Measurements from ENCODE around the gene ARFGAP1. TPM values are rescaled to one million over a fixed set of nuclear protein-coding genes. Genes with fewer than 3 reads are reported as not detected.

The ARFGAP1 gene
- total RNA-seq, 1 donor from 2014 or later: 208 TPM

GRCh38 chr20:63238031-63238430 is 34.6 kb upstream of the ARFGAP1 start:
- H3K36me3 Mint-ChIP-seq: no peaks in the 10 kb centered on the region
- no peak for TF ChIP-seq CTCF (IDR thresholded peaks at IDR 0.05; ENCODE audit: unreplicated experiment)
- no peak overlapping the region for H3K4me3 Mint-ChIP-seq
- H3K27me3 Mint-ChIP-seq (ENCODE audit: low read depth): no peaks in the 10 kb centered on the region
- H3K9me3 Mint-ChIP-seq: no peaks in the 10 kb centered on the region
- H3K4me1 Mint-ChIP-seq: peaks cover 8% of the 10 kb centered on the region
- DNase-seq (ENCODE audit: low spot score in 2 of 2, unreplicated experiment in 2 of 2): no peak
- H3K27ac Mint-ChIP-seq: no peak overlapping the region

DNA sequence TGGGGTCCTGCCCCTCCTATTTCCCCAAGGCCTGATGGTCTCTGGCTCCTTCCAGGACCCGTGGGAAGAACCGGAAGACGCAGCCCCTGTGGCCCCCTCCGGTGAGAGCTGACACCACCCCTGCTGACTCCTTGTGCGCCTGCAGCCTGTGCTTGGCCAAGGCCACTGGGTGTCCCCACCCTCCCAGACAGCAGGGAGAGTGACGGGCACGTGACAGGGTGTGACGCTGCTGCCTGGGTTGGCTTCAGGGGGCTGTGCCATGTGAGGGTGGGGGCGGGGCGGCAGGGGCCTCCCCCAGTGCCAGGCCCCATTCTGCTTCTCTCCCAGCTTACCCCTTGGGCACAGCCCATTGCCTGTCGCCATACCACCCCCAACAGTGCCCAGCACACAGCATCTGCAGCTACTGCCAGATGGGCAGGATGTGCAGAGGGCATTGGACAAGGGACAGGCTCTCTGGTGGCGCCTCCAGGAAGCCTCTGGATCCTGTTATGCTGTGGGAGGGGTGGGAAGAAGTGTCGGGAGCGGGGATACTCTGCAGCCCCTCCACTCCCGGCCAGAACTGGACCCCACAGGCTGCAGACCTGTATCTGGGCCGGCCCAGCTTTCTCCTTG is 34.0 kb upstream of the ARFGAP1 start:
- Mint-ChIP-seq H3K27me3 (ENCODE audit: low read depth) (no peaks in the 10 kb centered on the region), H3K4me1 (peaks cover 8% of the 10 kb centered on the region), H3K36me3 (no peaks in the 10 kb centered on the region), H3K27ac (no peak overlapping the region), H3K9me3 (no peaks in the 10 kb centered on the region), H3K4me3 (no peak overlapping the region)
- no peak for DNase-seq (ENCODE audit: low spot score in 2 of 2, unreplicated experiment in 2 of 2)
- TF ChIP-seq CTCF (IDR thresholded peaks at IDR 0.05; ENCODE audit: unreplicated experiment): no peak

DNA sequence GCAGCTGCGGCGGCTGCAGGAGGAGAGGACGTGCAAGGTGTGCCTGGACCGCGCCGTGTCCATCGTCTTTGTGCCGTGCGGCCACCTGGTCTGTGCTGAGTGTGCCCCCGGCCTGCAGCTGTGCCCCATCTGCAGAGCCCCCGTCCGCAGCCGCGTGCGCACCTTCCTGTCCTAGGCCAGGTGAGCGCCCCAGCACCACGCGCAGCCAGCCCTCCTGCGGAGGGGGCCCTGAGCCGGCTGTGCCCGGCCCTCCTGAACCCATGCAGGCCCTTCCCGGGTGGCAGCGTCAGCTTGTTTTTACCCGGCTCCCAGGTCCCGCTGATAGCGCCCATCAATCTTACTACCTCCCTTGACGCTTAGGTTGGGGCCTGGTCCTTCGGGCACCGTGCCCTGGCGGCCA is 33.2 kb upstream of the ARFGAP1 start:
- H3K9me3 Mint-ChIP-seq: no peaks in the 10 kb centered on the region
- no peak overlapping the region for H3K4me3 Mint-ChIP-seq

DNA sequence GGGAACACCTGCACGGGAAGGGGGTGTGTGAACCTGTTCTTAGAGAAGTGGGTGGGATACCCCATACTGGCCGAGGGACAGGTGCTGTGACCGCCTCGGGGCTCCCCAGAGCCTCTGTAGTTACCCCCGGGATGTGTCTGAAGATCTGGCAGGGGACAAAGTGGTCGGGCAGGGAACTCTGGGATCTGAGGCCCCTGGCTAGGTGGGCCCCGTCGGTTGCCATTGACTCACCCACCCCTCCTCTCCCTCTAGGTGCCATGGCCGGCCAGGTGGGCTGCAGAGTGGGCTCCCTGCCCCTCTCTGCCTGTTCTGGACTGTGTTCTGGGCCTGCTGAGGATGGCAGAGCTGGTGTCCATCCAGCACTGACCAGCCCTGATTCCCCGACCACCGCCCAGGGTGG is 32.6 kb upstream of the ARFGAP1 start:
- no peak for TF ChIP-seq CTCF (IDR thresholded peaks at IDR 0.05; ENCODE audit: unreplicated experiment)
- H3K4me1 Mint-ChIP-seq: peaks cover 4% of the 10 kb centered on the region
- DNase-seq (ENCODE audit: low spot score in 2 of 2, unreplicated experiment in 2 of 2): no peak
- H3K4me3 Mint-ChIP-seq: no peak overlapping the region
- no peaks in the 10 kb centered on the region for H3K36me3 Mint-ChIP-seq
- no peaks in the 10 kb centered on the region for H3K9me3 Mint-ChIP-seq
- no peaks in the 10 kb centered on the region for H3K27me3 Mint-ChIP-seq (ENCODE audit: low read depth)
- no peak overlapping the region for H3K27ac Mint-ChIP-seq

More for the DNA sequence above, 33.2 kb upstream of the ARFGAP1 start:
- Mint-ChIP-seq H3K27me3 (ENCODE audit: low read depth) (no peaks in the 10 kb centered on the region), H3K27ac (no peak overlapping the region), H3K36me3 (no peaks in the 10 kb centered on the region), H3K4me1 (peaks cover 8% of the 10 kb centered on the region)
- no peak for DNase-seq (ENCODE audit: low spot score in 2 of 2, unreplicated experiment in 2 of 2)
- TF ChIP-seq CTCF (IDR thresholded peaks at IDR 0.05; ENCODE audit: unreplicated experiment): no peak

DNA sequence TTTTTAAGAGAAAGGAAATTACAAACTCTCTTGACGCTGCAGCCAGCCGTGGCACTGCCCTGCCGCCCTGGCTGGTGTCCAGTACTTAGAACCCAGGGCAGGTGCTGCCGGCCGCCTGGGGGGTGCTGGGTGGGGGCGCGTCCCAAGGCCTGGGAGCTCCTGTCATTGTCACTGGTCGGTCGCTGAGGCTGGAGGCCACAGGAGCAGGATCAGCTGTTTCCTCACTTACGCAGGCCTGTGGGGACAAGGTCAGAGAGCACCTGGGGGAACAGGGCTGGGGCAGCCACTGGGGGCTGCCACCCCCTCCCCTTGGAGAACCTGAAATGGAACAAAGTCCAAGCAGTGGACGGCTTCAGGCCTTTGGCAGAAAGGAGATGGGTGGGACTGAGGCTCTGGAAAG is 31.3 kb upstream of the ARFGAP1 start:
- no peak for DNase-seq (ENCODE audit: low spot score in 2 of 2, unreplicated experiment in 2 of 2)
- H3K4me3 Mint-ChIP-seq: no peak overlapping the region
- no peak for TF ChIP-seq CTCF (IDR thresholded peaks at IDR 0.05; ENCODE audit: unreplicated experiment)
- H3K9me3 Mint-ChIP-seq: no peaks in the 10 kb centered on the region
- H3K36me3 Mint-ChIP-seq: no peaks in the 10 kb centered on the region
- no peak overlapping the region for H3K27ac Mint-ChIP-seq
- no peaks in the 10 kb centered on the region for H3K4me1 Mint-ChIP-seq
- H3K27me3 Mint-ChIP-seq (ENCODE audit: low read depth): no peaks in the 10 kb centered on the region

DNA sequence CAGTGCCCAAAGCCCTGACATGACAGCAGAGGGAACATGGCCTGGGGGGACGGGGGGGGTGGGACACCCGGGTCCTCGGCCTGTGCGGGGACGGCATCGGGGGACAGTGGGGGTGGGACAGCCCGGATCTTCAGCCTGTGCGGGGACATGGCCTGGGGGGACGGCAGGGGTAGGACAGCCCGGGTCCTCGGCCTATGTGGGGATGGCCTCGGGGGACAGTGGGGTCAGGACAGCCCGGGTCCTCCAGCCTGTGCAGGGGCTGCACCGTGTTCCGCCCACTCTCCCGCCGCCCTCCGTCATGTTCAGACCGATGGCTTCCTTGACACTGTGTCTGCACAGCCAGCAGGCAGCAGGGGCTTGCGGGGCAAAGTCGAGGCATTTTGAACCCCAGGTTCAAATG is 29.9 kb upstream of the ARFGAP1 start:
- Mint-ChIP-seq H3K4me3 (no peak overlapping the region), H3K4me1 (no peaks in the 10 kb centered on the region), H3K9me3 (no peaks in the 10 kb centered on the region), H3K27me3 (ENCODE audit: low read depth) (no peaks in the 10 kb centered on the region), H3K27ac (no peak overlapping the region), H3K36me3 (no peaks in the 10 kb centered on the region)
- no peak for DNase-seq (ENCODE audit: low spot score in 2 of 2, unreplicated experiment in 2 of 2)
- no peak for TF ChIP-seq CTCF (IDR thresholded peaks at IDR 0.05; ENCODE audit: unreplicated experiment)

Data from mesothelial cell of epicardium (in vitro differentiated cells).